GM21367 (cell line): ENCODE data around the gene ARHGAP10.

Experiments used
- ATAC-seq: cut with Tn5 transposase; IDR thresholded peaks from one replicate; pipeline ENCODE4 v1.9.1; 2021; ENCODE audit not compliant: unreplicated experiment

ARHGAP10 gene

GRCh38 chr4:147764337-147764736, 32.4 kb downstream of the ARHGAP10 start:
- ATAC-seq, result no peak

GRCh38 chr4:147765121-147765529, 33.2 kb downstream of the ARHGAP10 start:
- ATAC-seq, result no peak

- no peak for ATAC-seq
Measured at GRCh38 chr4:147768113-147768512, 36.2 kb downstream of the ARHGAP10 start.

GRCh38 chr4:147769386-147769785, 37.5 kb downstream of the ARHGAP10 start:
- no peak for ATAC-seq

- no peak for ATAC-seq
Measured at GRCh38 chr4:147770831-147771230, 38.9 kb downstream of the ARHGAP10 start.

- ATAC-seq, result no peak
Measured at GRCh38 chr4:147772056-147772455, 40.2 kb downstream of the ARHGAP10 start.

- no peak for ATAC-seq
Measured at GRCh38 chr4:147772459-147772969, 40.6 kb downstream of the ARHGAP10 start.

GRCh38 chr4:147773261-147774184, 41.6 kb downstream of the ARHGAP10 start:
- ATAC-seq, result no peak

- ATAC-seq, result no peak
Measured at GRCh38 chr4:147776716-147777115, 44.8 kb downstream of the ARHGAP10 start.

- no peak for ATAC-seq
Measured at GRCh38 chr4:147777456-147778091, 45.7 kb downstream of the ARHGAP10 start.

GRCh38 chr4:147778942-147779341, 47.1 kb downstream of the ARHGAP10 start:
- peak; percentile 45 for ATAC-seq

GRCh38 chr4:147779451-147779850, 47.6 kb downstream of the ARHGAP10 start:
- no peak for ATAC-seq

- ATAC-seq, result peak; percentile 66
Measured at GRCh38 chr4:147780137-147780777, 48.4 kb downstream of the ARHGAP10 start.

GRCh38 chr4:147782087-147782781, 50.3 kb downstream of the ARHGAP10 start:
- ATAC-seq, result no peak

- ATAC-seq, result no peak
Measured at GRCh38 chr4:147785129-147785528, 53.2 kb downstream of the ARHGAP10 start.

- ATAC-seq, result peak; percentile 83
Measured at GRCh38 chr4:147786031-147786430, 54.1 kb downstream of the ARHGAP10 start.

GRCh38 chr4:147786531-147786930, 54.6 kb downstream of the ARHGAP10 start:
- ATAC-seq, result no peak

GRCh38 chr4:147787204-147787603, 55.3 kb downstream of the ARHGAP10 start:
- no peak for ATAC-seq

- ATAC-seq, result no peak
Measured at GRCh38 chr4:147788791-147789190, 56.9 kb downstream of the ARHGAP10 start.

- no peak for ATAC-seq
Measured at GRCh38 chr4:147789596-147789995, 57.7 kb downstream of the ARHGAP10 start.

GRCh38 chr4:147790412-147790811, 58.5 kb downstream of the ARHGAP10 start:
- no peak for ATAC-seq
